ENCODE measurements around the gene ZMYND11.

Gene ZMYND11

DNA sequence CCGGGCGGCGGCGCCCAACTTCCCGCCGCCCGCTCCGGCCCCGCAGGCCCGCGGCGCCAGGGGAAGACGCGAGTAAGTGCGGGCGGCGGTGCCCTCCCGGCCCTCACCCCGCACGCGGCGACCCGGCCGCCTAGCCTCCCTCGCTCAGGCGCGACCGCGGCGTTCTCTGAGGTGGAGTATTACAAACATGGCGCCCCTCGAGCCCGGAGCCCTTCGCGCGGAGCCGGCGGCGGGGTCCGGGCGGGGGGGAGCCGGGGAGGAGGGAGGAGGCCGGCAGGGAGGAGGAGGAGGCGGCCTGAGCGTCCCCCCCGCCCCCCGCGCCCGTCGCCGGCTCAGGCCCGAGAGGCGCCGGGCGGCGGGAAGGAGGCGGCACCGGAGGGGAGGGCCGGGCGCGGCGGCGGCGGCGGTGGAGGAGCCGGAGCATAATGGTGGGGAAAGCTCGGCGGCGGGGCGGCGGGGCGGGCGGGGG lies at the start of gene ZMYND11:
TSS of gene ZMYND11 (plus strand) at position 324 of the 469 bp plus-strand sequence. CDS start 44,558 bp downstream, outside the sequence.
- peak; percentile 87 for DNase-seq

DNA sequence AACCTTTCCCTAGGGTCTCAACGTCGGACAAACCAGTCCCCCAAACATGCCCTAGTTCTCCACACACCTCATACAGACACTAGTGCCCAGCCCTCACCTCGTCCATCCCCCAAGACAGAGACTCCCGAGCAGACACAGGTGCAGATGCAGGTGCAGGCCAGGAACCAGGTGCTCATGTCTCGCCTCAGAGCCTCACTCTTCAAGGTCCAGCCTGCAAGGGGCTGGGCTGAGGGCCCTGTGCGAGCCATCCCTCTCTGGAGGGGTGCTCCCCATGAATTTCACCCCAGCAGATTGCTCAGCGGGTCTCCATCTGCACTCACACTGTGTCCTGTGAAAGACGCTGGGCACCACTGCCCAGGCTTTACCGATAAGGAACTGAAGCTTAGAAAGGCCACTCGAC lies 49.2 kb upstream of the ZMYND11 start:
- DNase-seq, result no peak

DNA sequence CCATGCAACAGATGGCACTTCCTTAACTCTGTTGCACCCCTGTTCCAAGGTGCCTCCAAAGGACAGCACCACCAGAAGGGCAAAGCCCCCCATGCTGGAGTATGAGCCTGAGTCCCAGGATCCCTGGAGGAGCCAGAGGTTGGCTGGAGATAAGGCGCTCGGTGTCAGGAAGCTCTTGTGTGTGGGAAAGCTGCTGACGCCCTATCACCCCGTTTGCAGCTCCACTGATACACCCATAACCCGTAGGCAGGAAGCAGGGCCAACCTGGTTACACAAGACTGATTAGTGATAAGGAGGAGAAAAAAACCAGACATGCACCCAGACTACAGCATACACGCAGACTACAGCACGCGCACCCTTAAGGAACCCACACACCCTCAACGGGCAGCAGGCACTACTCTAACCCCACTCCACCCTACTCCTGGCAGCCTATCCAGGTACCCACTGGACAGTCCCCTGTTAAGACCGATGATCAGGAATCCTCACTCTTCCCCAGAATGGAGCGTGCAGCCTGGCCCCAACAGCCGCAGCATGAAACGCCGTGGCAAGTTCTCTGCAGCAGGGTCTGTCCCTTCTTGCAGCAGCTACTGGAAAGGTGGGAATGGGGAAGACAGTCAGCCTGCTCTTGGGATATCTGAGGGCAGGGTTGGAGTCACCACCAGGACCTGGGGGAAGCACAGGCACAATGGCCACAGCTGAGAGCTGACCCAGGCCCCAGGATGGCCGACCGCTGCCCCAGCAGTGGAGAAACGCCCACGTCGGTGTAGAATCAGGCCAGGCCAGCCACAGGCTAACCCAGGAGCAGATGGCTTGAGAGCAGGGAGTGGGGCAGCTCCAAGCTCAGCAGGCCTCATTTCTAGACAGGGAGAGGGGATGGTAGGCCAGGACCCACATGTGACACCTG lies 47.8 kb upstream of the ZMYND11 start:
- no peak for DNase-seq

- DNase-seq, result no peak
Observed at GRCh38 chr10:88253-88652, 47.0 kb upstream of the ZMYND11 start.

DNA sequence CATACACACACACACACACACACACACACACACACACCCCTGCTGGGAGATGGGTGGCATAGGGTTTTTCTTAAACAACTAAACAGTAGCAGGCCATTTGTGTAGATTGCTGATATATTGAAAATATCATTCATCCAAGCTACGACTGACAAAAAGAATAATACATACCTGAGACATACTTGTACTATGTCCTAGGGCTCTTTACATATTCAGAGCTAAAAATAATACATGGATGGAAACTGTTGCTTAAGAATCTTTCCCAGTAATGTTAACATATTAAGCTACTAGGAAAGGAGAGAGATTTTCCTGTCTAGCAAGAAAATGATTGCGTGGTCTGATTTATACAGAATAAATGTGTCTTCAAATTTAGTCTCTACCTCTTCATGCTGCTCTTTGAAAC lies 46.0 kb upstream of the ZMYND11 start:
- DNase-seq, result no peak

GRCh38 chr10:90161-90560 lies 45.1 kb upstream of the ZMYND11 start:
- no peak for DNase-seq

GRCh38 chr10:91313-91712 lies 43.9 kb upstream of the ZMYND11 start:
- no peak for DNase-seq

- no peak for DNase-seq
Observed at GRCh38 chr10:92153-92552, 43.1 kb upstream of the ZMYND11 start.

DNA sequence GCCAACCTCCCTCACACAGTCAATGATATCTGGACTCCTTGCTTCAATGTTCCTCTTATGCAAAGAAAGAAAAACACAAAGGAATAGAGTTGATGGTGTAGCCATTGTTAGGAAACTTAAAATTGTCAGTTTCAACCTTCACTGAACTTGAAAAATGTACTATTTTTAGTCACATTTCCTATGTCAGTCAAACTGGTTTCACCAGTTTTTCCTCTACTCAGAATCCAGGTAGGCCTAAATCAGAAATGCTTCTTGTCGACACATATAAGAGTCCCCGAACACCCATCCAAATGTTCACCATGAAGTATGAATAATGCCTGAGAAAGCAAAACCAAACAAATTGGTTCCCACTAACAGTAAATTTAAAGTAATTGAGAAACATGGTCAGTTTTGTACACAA lies 42.4 kb upstream of the ZMYND11 start:
- no peak for DNase-seq

DNA sequence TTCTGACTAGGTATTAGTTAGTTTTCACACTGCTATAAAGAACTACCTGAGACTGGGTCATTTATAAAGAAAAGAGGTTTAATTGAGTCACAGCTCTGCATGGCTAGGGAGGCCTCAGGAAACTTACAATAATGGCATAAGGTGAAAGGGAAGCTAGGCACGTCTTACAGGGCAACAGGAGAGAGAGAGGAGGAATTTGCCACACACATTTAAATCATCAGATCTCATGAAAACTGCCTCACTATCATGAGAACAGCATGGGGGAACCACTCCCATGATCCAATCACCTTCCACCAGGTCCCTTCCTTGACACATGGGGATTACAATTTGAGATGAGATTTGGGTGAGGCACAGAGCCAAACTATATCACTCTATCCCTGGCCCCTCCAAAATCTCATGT lies 40.6 kb upstream of the ZMYND11 start:
- no peak for DNase-seq

DNA sequence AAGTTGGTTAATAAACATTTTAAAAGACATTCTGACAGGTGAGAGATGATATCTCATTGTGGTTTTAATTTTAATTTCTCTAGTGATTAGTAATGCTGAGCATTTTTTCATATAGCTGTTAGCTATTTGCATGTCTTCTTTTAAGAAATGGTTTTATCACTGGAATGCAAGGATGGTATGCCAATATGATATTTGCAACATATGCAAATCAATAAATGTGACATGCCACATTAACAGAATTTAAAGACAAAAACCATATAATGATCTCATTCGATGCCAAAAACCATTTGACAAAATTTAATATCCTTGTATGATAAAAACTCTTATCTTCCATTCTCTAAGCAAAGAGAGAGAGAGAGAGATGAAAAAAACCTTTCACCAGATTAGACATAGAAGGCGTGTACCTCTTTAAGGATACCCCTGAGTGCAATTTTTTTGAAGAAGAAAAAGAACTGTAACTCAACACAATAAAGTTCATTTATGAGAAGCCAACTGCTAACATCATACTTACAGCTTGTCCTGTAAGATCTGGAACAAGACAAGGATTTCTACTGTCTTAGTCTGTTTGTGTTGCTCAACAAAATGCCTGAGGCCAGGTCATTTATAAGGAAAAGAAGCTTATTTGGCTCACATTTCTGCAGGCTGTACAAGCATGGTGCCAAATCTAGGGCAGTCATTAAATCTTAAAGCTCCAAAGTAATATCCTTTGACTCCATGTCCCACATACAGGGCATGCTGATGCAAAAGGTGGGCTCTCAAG lies 39.7 kb upstream of the ZMYND11 start:
- no peak for DNase-seq

GRCh38 chr10:96466-96865 lies 38.8 kb upstream of the ZMYND11 start:
- no peak for DNase-seq

- DNase-seq, result no peak
Observed at GRCh38 chr10:104416-104815, 30.8 kb upstream of the ZMYND11 start.

DNA sequence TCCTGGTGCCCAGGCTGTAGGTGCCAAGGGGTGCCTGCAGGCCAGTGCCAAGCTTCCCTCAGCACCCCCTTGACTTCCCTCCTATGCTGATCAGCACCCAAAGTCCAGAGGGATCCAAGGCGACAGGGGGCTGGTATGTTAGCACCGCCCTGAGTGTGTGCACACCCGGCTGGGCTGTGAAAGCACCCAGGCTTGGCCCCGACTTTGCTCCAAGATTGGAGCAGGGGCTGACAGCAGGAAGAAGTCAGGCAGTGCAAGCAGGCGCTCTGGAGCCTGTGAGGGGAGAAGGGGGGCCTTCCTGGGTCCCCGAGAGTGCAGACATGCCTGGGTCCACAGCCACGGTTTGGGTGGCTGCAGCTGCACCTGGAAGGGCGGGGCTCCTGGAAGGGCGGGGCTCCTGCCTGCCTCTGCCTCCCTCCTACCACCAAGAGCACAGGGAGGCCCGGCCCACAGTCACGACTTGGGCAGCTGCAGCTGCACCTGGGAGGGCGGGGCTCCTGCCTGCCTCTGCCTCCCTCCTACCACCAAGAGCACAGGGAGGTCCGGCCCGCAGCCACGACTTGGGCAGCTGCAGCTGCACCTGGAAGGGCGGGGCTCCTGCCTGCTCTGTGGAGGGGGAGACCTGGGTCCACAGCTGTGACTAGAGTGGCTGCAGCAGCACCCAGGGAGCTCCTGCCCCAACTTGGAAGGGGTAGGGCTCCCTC lies 30.2 kb upstream of the ZMYND11 start:
- no peak for DNase-seq

DNA sequence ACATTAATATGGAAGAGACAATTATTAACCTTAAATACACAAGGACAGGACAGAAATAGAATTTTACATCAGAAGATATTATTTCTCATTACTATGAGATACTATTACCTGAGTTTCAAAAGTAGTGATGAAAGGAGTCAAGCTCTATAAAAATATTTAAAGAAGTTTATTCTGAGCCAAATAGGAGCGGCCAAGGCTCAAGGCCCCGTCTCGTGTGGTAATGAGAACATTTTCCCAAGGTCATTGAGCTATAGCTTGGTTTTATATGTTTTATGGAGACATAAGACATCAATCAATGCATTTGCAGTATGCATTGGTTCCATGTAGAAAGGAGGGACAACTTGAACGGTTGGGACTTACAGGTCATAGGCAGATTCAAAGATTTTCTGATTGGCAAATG lies 29.4 kb upstream of the ZMYND11 start:
- no peak for DNase-seq

GRCh38 chr10:106740-107139 lies 28.5 kb upstream of the ZMYND11 start:
- DNase-seq, result no peak

- no peak for DNase-seq
Observed at GRCh38 chr10:112246-112645, 23.0 kb upstream of the ZMYND11 start.

DNA sequence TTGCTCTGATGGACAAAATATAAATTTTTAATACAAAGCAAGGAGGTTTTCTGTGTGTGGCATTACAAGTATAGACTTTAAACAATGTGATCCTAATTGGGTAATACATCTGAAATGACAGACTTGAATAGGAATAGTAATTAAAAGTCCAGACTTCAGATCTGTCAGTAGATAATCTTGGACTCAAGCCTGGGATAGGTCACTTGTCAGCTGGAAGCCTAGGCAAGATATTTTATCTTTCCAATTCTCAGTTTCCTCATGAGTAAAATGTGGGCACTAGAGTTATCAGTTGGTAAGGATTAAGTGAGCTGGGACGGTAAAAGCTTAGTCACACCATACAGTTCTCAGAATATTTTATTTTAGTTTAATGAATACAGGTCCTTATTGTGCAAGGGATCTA lies 10.4 kb upstream of the ZMYND11 start:
- DNase-seq, result no peak

- peak; percentile 43 for DNase-seq
Observed at GRCh38 chr10:127612-128432, 7.4 kb upstream of the ZMYND11 start.

- DNase-seq, result no peak
Observed at GRCh38 chr10:129810-130209, 5.4 kb upstream of the ZMYND11 start.

DNA sequence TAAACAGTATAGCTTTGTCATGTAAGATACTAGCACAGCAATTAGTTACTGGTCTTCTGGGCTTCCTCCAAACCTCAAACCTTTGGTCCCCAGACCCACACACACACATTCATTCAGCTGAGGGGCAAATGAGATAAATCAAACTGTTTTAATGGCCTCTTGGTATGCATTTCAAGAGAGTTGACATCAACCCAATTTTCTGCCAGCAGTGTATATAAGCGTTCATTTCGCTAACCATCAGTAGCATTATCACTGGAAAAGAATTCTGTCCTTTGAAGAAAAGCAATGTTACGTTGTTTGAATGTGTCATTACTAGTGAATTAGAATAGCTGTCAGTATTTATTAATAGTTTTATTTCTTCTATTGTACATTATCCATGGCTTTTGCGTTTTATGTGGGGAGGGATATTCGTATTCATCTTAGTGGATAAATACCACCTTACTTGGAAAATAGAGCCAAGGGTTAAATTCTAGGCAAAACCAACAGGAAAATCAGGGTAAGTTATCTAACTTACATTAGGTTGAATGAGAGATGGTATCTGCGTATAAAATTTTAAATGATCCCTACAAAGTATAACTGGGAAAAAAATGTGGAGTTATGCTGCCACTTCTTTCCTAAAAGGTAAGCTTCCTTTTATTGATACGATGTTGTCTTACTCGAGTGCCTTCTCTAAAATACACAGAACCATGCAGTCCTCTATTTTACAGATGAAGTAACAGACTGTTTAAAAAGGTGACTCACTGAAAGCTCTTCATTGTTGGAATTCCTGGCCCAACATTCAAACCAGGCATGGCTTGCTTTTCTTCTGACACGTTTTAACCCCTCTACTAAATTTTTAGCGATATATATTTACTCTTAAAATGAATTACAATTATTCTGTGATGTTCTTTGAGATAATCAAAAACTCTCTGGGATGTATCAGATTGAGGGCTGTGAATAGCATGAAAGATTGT lies 2.0 kb upstream of the ZMYND11 start:
- DNase-seq, result no peak

Measured in femur (tissue), 1 donor.